ENCODE measurements around the gene RNLS.

DNA sequence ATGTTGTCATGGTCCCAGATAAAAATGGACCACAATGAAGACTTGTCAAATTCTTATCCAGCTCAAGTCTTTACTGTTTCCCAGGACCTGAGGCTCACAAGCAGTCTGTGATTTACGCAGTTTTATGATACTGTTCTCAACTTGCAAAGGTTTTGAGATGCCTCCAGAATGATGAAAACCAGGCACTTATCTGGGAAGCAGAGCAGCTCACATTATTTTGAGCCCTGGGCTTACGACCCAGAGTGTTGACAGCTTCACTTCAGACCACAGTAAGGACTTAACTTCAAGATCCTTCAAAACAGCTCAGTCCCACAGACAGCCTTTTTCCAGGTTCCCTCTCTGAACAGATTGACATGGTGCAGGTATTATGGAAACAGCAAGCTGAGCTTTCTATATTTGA, 236.1 kb downstream of the RNLS start:
- TF ChIP-seq POLR2A (IDR thresholded peaks at IDR 0.05; ENCODE audit: low read depth, low read length) (no peak), POLR2AphosphoS5 (IDR thresholded peaks at IDR 0.05; ENCODE audit: low read depth, low read length) (no peak)
